HG02798 (cell line): Measurements from ENCODE around the gene SCEL.

Experiments
- ATAC-seq: cut with Tn5 transposase; IDR thresholded peaks from one replicate; pipeline ENCODE4 v1.9.1; 2021; ENCODE audit warnings: mild to moderate bottlenecking; ENCODE audit not compliant: unreplicated experiment, poor library complexity

Gene SCEL

DNA sequence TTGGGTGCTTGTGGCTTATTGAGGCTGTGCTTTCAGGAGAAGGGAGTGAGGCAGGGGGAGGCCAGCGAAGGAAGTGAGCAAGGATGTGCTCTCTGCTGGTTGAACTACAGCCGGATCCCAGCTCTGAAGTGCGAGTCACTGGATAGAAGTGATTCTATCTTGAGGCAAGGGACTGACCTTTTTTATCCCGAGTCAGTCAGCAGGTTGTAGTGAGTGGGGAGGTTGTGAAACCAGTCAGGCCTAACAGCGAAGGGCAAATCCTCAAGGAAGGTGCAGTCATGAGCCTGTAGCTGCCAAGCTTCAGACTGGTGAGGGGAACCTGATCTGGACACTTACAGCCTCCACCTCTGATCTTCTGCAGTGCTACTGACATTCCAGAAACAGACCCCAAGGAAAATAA is 18.6 kb downstream of the SCEL start:
- no peak for ATAC-seq

DNA sequence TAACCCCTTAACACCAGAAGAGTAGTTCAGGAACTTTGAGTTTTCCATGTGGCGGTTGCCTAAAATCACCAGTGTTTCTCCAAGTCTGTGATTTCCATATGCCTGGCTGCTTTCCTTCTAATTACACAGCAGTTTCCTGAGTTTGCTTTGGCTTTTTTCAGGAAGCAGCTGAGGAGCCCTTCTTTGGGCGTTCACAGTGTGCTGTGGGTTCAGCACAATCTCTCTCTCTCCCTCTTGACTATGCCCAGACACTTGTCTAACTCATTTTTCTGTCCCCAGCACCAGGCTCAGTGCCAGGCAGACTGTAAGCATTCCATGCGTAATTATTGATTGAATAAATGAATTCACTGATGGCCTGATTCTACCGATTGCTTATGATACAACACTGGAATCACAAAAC is 19.7 kb downstream of the SCEL start:
- ATAC-seq = no peak

DNA sequence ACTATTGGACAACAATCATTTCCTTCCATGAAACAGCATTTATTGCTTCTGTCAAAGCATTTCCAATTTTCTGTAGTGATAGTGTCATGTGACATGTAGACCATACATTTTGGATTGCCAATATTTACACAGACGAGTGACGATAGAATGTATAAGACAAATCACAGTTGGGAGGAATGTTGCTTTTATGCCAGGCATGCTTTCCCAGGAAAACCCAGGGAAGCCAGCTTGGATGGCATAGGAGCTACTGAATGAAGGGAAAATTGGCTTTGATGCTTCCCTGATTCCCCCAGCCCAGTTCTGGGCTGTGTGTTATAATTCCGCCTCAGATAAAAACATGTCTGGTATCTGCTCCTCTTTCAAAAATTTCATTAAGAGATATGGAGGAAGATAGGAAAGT is 22.5 kb downstream of the SCEL start:
- no peak for ATAC-seq

DNA sequence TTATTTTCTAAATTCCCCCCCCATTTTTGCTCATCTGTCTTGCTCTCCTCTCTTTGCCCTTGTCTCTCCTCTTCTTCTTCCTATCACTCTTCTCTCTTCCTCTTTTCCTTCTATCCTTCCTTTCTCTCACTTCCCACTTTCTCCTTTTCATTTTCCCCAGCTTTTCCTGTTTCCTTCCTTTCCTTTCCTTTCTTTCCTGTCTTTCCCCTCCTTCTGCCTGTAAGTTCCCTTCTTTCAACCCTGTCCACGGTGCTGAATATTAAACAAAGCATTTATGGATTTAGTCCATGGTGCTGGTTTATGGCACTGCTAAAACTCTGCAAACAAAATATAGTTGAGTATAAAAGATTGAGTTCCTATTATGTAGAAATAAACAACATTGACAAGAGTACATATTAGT is 27.6 kb downstream of the SCEL start:
- no peak for ATAC-seq

DNA sequence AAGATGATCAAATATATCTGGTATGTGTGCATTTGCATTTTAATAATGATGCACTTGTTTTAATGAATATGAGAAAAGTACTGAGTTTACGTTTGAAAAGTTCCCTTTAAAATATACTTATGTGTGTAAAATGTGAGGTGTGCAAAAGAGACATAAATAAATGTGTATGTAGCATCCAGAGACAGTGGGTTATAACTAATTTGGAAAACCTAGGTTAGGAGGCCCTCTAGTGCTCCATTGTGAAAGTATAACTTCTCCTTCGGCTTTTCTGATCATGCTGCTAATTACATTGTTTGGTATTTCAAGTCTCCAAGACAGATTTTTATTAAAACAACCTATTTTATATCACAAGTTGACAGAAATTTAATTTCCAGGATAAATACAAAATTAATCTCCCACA is 30.1 kb downstream of the SCEL start:
- peak; percentile 83 for ATAC-seq

DNA sequence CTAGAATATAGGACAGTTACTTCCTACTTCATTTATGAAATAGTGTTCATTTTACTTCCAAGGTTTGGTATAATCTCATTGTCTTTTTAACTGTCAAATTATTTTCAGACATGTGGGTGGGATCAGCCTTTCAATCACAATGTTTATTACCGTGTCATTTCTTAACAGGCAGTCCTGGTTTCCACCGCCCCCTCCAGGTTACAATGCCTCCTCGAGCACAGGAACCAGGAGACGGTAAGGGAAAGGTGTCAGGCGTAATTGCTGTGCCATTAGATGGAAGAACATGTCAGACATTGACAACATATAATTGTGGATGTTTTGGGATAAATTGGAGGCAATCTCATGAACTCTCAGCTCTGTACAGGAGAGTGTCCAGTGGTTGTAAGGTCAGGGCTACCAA is 36.5 kb downstream of the SCEL start:
- ATAC-seq = no peak

DNA sequence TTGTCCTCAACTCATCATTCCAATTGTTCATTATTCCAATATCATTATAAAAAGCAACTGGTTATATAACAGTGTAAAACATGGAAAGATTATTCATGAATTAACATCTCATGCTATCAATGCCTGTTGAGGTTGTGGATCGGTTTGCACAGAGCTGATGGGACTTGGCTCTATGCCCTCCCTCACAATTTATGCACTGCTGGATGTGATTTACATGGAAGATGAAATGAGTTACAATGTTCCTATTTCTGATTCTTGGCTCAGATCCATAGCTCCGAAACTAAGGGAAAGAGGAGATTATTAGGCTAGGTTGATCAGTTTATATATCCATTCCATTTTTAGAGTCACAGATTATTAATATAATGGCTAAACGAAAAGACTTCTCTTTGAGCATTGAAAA is 38.6 kb downstream of the SCEL start:
- ATAC-seq = no peak

DNA sequence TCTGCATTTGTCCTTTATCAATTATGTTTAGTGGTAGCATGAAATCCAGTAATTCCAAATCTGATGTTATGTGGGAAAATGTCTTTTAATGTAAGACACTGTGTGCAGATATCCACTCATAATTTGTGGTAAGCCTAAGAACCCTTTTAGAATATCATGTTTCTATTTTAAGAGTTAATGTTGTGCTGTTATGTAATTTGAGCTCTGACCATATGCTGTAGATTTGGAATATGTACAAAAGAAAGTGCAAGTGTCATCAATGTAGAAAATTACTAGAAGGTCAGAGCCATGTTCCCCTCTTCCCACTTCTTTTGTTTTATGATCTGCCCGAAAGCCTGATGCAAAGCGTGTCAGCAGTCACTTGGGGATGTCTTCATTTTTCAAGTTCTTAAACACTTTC is 44.5 kb downstream of the SCEL start:
- no peak for ATAC-seq

DNA sequence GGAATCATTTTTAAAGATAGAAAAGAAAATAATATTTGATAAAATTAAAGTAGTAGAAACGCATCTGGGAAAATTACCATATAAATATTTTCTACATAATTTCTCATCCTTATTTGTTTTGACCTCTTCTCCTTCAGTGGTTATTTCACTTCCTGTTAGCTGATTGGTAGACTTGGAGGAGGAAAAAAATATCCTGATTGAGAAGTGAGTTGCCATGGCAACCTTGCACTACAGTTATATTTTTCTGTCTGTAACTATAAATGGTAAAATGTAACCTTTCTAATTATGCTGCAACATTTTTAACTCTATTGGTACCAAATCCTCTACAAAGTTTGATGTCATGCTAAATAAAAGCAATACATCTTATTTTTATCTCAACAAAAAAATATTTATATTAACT is 45.2 kb downstream of the SCEL start:
- ATAC-seq = no peak

DNA sequence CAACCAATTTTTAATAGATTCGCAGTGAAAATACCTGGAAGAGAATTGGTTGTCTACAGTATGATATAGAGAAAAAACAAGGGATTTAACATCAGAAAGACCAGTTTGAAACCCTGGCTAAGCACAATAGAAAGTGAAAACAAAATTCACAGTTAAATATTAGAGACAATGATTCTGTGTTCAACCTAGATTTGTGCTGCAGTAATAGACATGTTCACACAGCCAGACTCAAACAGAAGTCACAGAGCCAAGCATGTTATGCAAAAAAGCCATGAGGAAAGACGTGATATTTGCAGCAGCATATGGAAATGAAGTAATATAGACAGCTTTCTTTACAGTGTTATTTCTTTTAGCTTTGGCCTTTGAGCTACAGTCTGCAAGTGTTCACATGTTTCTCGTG is 48.1 kb downstream of the SCEL start:
- ATAC-seq = peak; percentile 55

DNA sequence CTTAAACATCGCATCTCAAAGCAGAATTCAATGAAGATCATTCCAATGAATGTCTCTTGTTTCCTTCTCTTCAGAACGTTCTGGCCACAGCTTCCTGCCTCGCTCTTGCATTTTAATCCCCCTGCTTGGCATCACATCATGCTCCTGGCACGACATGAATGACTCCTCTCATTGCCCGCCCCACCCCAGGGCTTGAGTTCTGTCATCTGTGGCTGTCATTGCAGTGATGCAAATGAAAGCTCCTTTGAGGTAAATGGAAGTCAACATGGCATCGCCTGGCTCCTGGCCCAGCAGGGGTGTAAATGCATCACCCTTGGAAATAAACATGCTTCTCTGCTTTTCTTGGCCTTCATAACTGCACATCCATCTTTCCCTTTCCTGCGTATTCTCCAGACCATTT is 48.6 kb downstream of the SCEL start:
- no peak for ATAC-seq

DNA sequence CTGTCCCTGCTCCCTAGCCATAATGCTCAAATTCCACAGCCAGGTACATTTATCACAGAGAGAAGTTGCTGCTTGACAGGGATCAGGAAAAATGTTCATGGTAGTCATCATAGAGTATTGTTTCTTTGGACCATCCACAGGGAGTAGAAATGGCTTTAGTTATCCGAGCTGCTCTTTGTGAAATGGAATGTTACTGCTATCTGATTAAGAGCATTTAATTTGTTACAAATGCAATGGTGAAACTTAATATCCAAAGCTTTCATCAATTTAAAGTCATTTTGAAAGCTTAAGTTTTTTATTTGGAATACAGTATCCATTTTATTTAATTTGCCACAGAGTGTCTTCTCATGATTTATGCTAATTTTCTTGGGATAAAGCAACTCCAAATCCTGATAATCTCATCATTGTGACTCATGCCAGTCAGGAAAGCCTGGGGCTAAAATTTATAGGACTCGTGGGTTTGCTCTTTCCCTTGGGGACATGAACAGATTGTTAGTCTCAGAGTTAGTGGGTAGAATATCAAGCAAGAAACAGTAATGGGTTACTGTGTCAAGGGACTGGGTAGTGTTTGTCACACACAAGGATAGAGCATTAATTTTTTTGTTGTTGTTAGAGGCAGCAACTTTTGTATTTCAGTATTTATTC is 59.8 kb downstream of the SCEL start:
- ATAC-seq = no peak

DNA sequence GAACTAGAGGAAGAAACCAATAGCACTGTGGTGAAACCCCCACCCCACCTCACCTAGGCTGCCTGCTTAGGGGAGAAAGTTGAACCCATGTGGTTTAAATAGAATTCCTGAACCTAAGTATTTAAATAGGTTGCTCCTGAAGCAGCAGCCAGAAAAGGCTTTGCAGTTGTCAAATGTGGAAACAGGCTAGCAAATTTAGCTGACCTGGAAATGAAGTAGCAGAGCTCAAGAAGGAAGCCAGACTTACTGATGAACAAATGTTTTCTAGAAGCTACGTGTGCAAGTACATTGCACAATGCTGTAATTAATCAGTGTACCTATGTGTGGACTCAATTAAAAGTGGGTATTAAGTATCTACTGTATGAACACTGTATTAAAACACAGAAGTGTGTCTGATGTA is 61.3 kb downstream of the SCEL start:
- no peak for ATAC-seq

DNA sequence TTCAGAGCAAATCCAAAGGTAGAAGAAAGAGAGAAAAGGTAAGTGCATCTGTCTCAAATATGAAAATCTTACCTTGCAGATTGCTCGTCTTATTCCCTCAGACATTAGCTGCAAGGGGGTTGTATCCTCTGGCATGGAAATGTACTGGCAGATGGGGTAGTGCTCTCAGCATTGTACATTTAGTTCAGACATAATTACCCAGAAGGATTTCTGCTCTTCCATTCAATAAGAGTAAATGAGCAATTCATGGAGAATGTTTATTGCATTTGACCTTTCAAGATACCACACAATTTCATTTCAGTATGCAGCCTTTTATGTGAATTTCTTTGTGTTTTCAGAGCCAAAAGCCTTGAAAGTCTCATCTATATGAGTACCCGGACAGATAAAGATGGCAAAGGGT is 63.8 kb downstream of the SCEL start:
- no peak for ATAC-seq

DNA sequence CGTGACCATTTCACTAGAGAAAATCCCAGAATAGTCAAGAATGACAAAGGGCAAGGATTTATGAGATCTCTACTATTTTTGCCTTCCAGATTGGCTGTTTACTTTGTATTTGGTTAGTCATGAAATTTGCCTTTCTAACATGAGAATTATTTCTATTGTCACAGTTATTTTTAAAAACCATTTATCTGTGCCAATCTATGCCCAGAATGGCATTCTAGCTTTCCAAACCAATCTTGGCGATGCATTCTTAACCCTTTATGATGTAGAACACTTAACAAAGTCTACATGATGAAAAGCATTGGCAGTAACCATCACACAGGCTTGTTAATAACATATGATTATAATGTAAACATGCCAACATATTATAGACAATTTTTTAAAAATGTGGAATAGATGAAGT is 65.2 kb downstream of the SCEL start:
- ATAC-seq = no peak

DNA sequence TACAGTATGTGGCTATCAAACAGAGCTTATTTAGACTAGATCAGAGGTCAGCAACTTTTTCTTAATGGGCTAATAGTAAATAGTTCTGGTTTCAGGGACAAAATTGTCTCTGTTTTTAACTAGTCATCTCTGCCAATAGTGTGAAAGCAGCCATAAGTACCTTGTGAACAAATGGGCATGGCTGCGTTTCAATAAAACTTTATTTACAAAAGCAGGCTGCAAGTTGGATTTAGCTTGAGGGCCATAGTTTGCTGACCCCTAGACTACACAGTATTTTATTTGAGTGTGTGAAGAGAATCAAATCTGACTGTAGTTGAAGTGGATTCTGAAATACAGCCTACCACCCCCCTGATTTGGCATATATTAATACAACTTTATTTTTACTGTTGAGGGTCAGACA is 75.6 kb downstream of the SCEL start:
- no peak for ATAC-seq

DNA sequence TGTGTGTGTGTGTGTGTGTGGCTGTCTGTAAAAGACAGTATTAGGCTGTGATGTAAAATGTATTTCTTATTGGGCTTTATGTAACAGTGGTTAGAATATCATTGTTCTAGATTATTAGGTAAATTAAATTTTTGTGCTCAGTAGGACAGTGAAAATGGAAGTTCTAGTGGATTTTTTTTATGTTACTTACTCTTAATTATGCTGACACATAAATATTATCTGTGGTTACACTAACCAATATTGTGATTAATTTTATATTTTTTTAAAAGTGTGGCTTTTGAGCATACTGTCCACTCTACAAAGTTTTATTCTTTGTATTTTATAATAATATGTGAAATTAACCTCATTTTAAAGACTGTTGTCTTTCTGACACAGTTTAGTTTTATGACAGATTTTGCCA is 80.5 kb downstream of the SCEL start:
- no peak for ATAC-seq

DNA sequence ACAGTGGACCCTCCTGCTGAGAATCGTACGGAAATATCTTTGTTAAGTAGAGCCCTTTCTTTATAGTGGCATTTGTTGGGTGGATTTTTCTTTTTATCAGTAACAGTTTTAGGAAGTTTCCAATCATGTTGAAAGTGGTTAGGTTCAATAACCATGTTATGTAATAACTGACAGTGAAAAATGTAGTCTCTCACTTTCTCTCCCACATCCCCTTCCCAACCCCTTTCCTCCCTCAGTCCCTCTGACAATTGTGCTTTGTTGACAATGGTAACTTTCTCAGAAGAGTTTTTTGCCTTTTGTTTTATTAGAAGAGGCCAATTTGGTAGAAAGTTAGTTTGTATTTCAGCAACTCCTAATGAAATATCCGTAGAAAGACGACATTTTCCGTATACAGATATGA is 84.1 kb downstream of the SCEL start:
- no peak for ATAC-seq

DNA sequence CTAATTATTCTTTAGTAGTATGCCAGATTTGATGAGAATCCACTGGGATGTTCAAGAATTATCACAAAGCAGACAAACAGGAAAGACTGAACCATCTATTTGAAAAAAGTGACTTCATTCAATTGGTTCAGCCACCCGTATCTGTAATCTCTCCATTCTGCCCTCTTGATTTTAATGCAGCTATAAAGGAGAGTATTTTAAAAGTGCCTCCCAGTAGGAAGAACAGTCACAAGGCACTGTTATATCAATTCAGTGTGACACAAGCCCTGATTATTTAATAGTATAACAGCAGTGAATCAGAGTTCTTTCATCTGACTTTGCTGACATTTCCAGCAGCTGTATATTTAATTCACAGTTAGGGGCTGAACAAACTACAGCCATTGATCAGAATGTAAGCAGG is 84.6 kb downstream of the SCEL start:
- no peak for ATAC-seq

DNA sequence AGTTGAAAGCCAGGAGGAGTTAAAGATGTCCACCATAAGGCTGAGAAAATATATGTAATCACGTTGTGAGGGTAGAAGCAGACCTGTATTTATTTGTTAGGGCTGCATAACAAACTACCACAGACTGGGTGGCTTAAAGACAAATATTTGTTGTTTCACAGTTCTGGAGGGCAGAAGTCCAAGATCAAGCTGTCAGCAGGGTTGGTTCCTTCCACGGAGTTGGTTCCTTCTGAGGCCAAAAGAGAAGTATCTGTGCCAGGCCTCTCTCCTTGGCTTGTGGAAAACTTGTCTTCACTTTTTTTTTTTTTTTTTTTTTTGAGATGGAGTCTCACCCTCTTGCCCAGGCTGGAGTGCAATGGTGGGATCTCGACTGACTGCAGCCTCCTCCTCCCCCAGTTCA is 88.3 kb downstream of the SCEL start:
- ATAC-seq = no peak

DNA sequence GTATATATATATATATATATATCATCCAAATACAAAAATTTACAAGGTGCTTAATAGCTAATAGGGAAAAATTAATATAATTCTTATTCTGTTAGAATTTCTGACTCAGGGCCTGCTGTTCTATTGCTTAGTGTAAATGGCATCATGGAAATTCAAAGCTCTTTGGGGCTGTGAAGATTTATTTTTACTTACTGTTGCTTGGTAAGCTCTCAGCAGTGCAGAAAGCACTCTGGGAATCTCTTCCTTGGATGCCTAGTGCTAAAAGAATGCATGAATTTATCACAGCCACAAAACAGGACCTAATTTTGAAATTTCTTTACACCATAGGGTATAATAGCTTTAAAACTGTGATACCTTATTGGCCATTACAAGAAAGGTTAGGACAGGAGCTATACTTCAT is 92.7 kb downstream of the SCEL start:
- no peak for ATAC-seq

DNA sequence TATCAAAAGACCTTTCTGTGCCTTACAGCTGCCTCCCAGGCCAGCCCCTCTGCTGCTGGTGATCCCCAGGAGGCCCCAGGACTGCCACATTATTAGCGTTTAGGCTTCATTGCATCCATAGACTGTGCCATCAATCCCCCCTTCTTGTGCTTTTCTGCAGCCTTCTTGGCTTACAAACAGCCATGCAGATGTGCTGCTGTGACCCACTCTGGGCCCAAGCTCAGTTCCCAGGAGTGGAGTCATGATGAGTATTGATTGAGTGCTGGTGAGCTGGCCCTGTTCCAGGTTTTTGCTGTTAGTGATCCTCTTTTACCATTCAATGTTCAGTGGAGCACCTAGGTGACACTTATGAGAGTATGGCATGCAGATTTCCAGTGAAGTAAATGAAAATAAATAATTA is 102.1 kb downstream of the SCEL start:
- no peak for ATAC-seq

DNA sequence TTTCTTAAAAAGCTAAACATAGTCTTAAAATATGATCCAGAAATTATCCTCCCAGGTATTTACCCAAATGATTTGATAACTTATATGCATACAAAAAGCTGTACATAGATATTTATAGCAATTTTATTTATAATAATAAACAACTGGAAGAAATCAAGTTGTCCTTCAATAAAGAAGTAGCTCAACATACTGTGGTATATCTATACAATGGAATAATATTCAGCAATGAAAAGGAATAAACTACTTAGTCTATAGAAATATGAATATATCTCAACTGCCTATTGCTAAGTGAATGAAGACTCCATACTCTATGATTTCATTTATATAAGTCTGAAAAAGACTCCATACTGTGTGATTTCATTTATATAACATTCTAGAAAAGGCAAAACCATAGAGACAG is 114.9 kb downstream of the SCEL start:
- no peak for ATAC-seq
